ENCODE results near the gene EIF4A3. TPM values are rescaled to one million over a fixed set of nuclear protein-coding genes. Genes with fewer than 3 reads are reported as not detected.
"Not testable (repeated sequence)": the region's sequence is repeated elsewhere in the genome, so short reads cannot be mapped to it uniquely, and the experiment has no call there.

The EIF4A3 gene
- total and polyA plus RNA-seq, 2 experiments from 2014 or later: 124 to 126 TPM

GRCh38 chr17:80166446-80166845 is 19.5 kb upstream of the EIF4A3 start:
- no peak for DNase-seq (ENCODE audit: low read depth in 1 of 2, low spot score in 1 of 2)
- H3K27me3 ChIP-seq: no peaks in the 10 kb centered on the region
- H3K27ac ChIP-seq: no peak overlapping the region
- H3K9me3 ChIP-seq (ENCODE audit: low read depth): no peaks in the 10 kb centered on the region
- no peak for TF ChIP-seq CTCF (IDR thresholded peaks at IDR 0.05; ENCODE audit: low read depth, low read length)
- H3K36me3 ChIP-seq: no peaks in the 10 kb centered on the region
- H3K4me1 ChIP-seq (ENCODE audit: low read depth): no peaks in the 10 kb centered on the region
- no peak overlapping the region for H3K4me3 ChIP-seq

- Histone ChIP-seq H3K27me3 (no peaks in the 10 kb centered on the region), H3K9me3 (ENCODE audit: low read depth) (no peaks in the 10 kb centered on the region), H3K36me3 (no peaks in the 10 kb centered on the region), H3K4me1 (ENCODE audit: low read depth) (no peaks in the 10 kb centered on the region), H3K4me3 (no peak overlapping the region), H3K27ac (no peak overlapping the region)
- TF ChIP-seq CTCF (IDR thresholded peaks at IDR 0.05; ENCODE audit: low read depth, low read length): no peak
- DNase-seq (ENCODE audit: low read depth in 1 of 2, low spot score in 1 of 2): no peak
Measured at GRCh38 chr17:80164185-80164584, 17.3 kb upstream of the EIF4A3 start.

- peak in 1 of 2 donors; percentile 55 for DNase-seq (ENCODE audit: low read depth in 1 of 2, low spot score in 1 of 2)
- no peaks in the 10 kb centered on the region for H3K9me3 ChIP-seq (ENCODE audit: low read depth)
- no peak overlapping the region for H3K4me3 ChIP-seq
- no peaks in the 10 kb centered on the region for H3K4me1 ChIP-seq (ENCODE audit: low read depth)
- H3K27ac ChIP-seq: no peak overlapping the region
- no peaks in the 10 kb centered on the region for H3K27me3 ChIP-seq
- TF ChIP-seq CTCF (IDR thresholded peaks at IDR 0.05; ENCODE audit: low read depth, low read length): no peak
- H3K36me3 ChIP-seq: no peaks in the 10 kb centered on the region
Measured at GRCh38 chr17:80163336-80163735, 16.4 kb upstream of the EIF4A3 start.

- TF ChIP-seq CTCF (IDR thresholded peaks at IDR 0.05; ENCODE audit: low read depth, low read length): no peak
- no peaks in the 10 kb centered on the region for H3K4me1 ChIP-seq (ENCODE audit: low read depth)
- DNase-seq (ENCODE audit: low read depth in 1 of 2, low spot score in 1 of 2): no peak
- H3K27ac ChIP-seq: no peak overlapping the region
- H3K36me3 ChIP-seq: no peaks in the 10 kb centered on the region
- no peak overlapping the region for H3K4me3 ChIP-seq
- no peaks in the 10 kb centered on the region for H3K9me3 ChIP-seq (ENCODE audit: low read depth)
- no peaks in the 10 kb centered on the region for H3K27me3 ChIP-seq
Measured at GRCh38 chr17:80160536-80160935, 13.6 kb upstream of the EIF4A3 start.

- no peaks in the 10 kb centered on the region for H3K4me1 ChIP-seq (ENCODE audit: low read depth)
- no peak for DNase-seq (ENCODE audit: low read depth in 1 of 2, low spot score in 1 of 2)
- H3K27ac ChIP-seq: no peak overlapping the region
- H3K27me3 ChIP-seq: no peaks in the 10 kb centered on the region
- TF ChIP-seq CTCF (IDR thresholded peaks at IDR 0.05; ENCODE audit: low read depth, low read length): no peak
- H3K4me3 ChIP-seq: no peak overlapping the region
- H3K9me3 ChIP-seq (ENCODE audit: low read depth): no peaks in the 10 kb centered on the region
- H3K36me3 ChIP-seq: no peaks in the 10 kb centered on the region
Measured at GRCh38 chr17:80158846-80159245, 11.9 kb upstream of the EIF4A3 start.

GRCh38 chr17:80155600-80155999 is 8.7 kb upstream of the EIF4A3 start:
- DNase-seq (ENCODE audit: low read depth in 1 of 2, low spot score in 1 of 2); H3K36me3 ChIP-seq; H3K4me1 ChIP-seq (ENCODE audit: low read depth): not testable (repeated sequence)

More at GRCh38 chr17:80155600-80155999, 8.7 kb upstream of the EIF4A3 start:
- H3K4me3 ChIP-seq; H3K27me3 ChIP-seq; H3K27ac ChIP-seq; H3K9me3 ChIP-seq (ENCODE audit: low read depth): not testable (repeated sequence)

Data from cardiac muscle cell (in vitro differentiated cells and primary cell).